Body of pancreas (tissue), 4 donors: ENCODE data around the gene OLFML2A.

ENCODE experiments used
- CTCF ChIP-seq, 7 experiments: fragments of 450-650 bp in 4 of 7; fragments of 200-600 bp in 3 of 7; sonication (generic) in 3 of 7; IDR thresholded peaks; one replicate each; pipeline ENCODE4 v1.5.1; 2016 to 2019; ENCODE audit warnings: antibody characterized with exemption in 7 of 7
- POLR2A ChIP-seq, 3 donors: fragments of 450-650 bp; IDR thresholded peaks; one replicate each; pipeline ENCODE4 v1.6.1; 2016; ENCODE audit warnings: antibody characterized with exemption in 3 of 3, mild to moderate bottlenecking in 2 of 3

- TF ChIP-seq CTCF (IDR thresholded peaks at IDR 0.05): no peak
- TF ChIP-seq POLR2A (IDR thresholded peaks at IDR 0.05): no peak
Observed at GRCh38 chr9:124809211-124809610, 32.3 kb downstream of the OLFML2A start.
